GM18520 (cell line): ENCODE data around the gene ACVR1B.

Source experiments
- ATAC-seq: cut with Tn5 transposase; IDR thresholded peaks from one replicate; pipeline ENCODE4 v1.9.1; 2021; ENCODE audit not compliant: unreplicated experiment

Gene ACVR1B

GRCh38 chr12:51942501-51943000 lies 8.9 kb upstream of the ACVR1B start:
- no peak for ATAC-seq

GRCh38 chr12:51943346-51943745 lies 8.2 kb upstream of the ACVR1B start:
- ATAC-seq: no peak

- ATAC-seq: no peak
Measured at GRCh38 chr12:51944608-51945233, 6.8 kb upstream of the ACVR1B start.

DNA sequence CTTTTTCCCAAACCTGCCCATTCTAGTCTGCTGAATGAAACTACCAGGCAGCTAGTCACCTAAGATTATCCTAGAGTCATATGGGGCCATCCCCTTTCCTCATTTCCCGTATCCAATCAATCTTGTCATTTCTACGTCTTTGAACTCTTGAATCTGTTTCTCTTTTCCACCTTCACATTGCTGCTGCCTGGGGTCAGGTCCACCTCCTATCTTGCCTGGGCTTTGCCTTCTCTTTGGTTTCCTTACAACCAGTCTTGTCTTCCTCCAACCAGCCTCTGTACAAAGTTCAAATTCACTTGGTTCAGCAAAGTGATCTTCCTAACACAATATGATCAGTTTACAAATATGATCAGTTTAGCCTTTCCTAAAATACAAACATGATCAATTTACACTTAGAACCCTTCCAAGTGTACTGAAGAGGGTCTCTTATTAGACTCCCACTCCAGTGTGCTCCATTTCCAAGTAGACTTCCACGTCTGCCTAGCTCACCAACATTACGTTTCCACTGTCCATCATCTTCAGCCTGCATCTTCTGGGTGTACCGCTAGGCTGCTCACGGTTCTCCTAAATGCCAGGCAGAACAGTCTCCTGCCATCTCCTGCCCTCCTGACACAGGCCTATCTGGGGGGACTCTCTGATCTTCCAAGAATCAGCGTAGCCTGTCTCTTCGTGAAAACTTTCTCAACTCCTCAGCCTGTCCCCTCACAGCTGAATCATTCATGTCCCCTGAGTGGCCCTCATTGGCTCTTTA lies 4.1 kb upstream of the ACVR1B start:
- ATAC-seq: no peak

DNA sequence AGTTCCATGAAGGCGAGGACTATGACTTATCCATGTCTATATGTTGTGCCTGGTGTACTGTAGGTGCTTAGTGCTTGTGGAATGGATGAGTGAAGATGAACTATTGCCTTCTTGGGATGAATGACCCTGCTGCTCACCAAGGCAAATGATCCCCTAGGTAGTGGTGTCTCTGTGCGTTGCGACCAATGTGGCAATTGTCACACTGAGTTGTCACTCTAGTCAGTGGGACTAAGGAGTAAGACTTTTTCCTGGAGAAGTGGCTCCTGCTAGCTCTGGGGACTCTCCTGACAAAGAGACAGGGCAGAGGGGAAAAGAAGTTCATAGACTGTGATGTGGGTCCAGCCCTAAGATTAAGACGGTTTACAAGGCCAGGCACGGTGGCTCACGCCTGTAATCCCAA lies 3.4 kb upstream of the ACVR1B start:
- ATAC-seq: no peak

- no peak for ATAC-seq
Measured at GRCh38 chr12:51949342-51950030, 2.0 kb upstream of the ACVR1B start.

DNA sequence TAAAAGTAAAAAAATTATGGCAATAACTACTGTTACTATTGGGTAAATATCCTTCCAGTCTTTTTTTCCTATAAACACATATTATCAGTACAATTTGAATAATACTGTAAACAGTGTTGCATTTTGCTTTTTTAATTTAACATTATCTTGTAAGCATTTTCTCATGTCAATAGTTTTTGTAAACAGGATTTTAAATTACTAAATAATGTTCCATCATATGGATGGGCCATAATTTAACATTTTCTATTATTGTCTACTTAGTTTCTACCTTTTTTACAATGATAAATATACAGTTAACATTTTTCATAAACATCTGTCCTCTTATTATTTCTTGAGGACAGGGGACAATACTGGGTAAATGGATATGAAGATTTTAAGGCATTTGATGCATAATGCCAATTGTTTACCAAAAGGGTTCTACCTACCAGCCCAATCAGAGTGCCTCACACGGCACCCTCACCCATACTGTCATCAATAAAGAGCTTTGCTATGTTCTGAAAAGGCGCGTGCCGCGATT lies 759 bp upstream of the ACVR1B start:
- ATAC-seq: no peak

- no peak for ATAC-seq
Measured at GRCh38 chr12:51951843-51952722, 584 bp downstream of the ACVR1B start.

GRCh38 chr12:51953089-51953488 lies 1.6 kb downstream of the ACVR1B start:
- no peak for ATAC-seq

GRCh38 chr12:51953864-51954263 lies 2.4 kb downstream of the ACVR1B start:
- ATAC-seq: no peak

DNA sequence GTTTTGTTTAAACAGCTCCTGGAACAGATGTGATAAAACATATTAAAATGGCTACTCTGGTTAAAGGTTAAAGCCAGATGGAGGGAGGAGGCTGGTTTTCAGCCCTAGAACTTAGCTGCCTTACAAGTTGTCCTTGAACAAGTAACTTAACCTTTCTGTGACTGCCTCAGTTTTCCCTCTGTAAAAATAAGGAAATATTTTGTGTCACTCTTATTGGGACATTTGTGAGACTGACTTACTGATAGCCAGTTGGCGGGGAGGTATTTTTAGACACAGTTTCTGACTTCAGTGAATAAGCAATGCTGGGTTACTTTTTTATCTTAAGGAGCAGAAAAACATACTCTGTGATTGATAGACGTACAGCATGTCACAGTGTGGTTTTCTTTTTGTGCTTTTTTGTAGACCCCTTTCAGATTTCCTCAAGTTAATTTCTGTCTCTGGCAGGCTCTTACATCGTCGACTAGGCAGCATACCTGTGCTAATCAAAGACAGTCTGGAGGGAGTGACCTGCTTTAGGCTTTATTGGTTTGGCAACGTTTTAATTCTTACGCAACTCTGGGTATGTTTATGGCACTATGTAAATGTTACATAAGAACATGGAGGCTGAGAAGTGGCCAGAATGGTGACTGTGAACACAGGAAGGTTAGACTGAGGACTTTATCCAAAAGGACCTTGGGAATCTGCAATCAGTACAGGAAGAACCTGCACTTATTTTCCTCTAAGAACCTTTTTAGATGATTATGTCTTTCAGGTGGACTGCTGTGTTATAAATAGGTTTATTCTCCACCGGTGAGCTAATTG lies 3.3 kb downstream of the ACVR1B start:
- ATAC-seq: no peak

DNA sequence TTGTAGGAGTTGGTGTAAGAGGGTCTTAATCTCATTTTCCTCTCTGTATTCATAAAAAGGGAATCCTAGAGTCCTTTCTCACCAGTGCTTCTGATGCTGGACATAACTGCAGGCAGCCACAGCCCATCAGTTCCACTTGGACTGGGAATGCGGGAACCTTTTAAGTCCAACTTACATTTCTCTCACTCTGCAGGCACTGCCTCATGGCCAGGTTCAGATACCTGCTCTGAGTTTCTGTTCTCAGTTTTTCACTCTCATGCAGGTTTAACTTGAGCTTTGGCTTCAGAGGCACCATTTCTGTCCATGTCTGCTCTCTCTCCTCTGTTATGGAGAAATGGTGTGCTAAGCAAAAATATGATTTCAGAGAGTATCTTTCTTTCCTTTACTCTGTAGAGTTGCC lies 4.2 kb downstream of the ACVR1B start:
- no peak for ATAC-seq

DNA sequence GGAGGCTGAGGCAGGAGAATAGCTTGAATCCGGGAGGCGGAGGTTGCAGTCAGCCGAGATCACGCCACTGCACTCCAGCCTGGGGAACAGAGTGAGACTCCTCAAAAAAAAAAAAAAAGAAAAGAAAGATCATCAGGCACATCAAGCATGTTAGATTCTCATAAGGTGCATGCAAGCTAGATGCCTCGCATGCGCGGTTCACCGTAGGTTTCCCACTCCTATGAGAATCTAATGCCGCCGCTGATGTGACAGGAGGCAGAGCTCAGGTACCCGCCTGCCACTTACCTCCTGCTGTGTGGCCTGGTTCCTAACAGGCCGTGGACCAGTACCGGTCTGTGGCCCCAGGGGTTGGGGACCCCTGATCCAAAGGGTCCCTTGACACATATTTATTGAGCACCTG lies 7.0 kb downstream of the ACVR1B start:
- no peak for ATAC-seq

GRCh38 chr12:51959211-51959610 lies 7.7 kb downstream of the ACVR1B start:
- ATAC-seq: no peak

DNA sequence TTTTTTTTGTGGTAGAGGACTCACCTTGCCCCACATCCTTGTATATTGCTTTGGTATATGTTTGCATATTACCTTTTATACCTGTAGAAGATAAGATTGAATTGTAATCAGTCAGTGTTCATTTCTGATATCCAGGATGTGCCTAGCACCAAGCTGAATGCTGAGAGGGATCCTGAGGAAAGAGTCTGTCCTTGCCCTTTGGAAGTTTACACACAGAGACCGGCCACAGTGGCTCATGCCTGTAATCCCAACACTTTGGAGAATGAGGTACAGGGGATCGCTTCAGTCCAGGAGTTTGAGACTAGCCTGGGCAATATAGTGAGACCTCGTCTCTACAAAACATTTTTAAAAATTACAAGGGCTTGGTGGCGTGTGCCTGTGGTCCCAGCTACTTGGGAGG lies 8.4 kb downstream of the ACVR1B start:
- ATAC-seq: no peak

- ATAC-seq: no peak
Measured at GRCh38 chr12:51960488-51960887, 9.0 kb downstream of the ACVR1B start.

GRCh38 chr12:51960890-51961289 lies 9.4 kb downstream of the ACVR1B start:
- no peak for ATAC-seq

GRCh38 chr12:51961834-51962233 lies 10.3 kb downstream of the ACVR1B start:
- no peak for ATAC-seq

DNA sequence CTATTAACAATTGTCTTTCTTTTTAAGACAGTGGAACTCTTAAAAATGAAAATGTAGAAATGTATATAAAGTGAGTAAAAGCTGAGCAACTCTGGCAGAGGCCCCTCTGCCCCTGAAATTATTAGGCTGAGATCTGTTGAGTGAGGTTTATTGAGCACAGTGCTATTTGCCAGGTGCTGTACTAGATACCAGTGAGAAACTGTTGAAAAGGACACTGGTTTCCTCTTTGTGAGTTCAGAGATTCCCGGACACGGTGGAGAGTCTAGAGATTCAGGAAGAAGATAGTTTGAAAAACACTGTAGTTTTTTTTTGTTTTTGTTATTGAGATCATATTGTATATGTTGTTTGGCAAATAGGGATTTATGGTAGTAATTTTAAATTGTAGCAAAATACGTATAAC lies 11.2 kb downstream of the ACVR1B start:
- ATAC-seq: no peak

- no peak for ATAC-seq
Measured at GRCh38 chr12:51963477-51963876, 12.0 kb downstream of the ACVR1B start.
